MCF 10A (cell line): ENCODE results near the gene ZNF668. TPM values are rescaled to one million over a fixed set of nuclear protein-coding genes. Genes with fewer than 3 reads are reported as not detected.
A peak's percentile ranks its signal among the peaks of the same experiment; 100 is the strongest.

ENCODE experiments used
- BruUV-seq: library from RNA; stranded (reverse); fragments of 400-500 nt; replicated peaks from 2 replicates; lab custom pipeline; 2021; lab: Mats Ljungman, UMichigan
- CTCF ChIA-PET: fragments of 300-600 bp; sonication (Branson Sonifier 250); formaldehyde crosslinking; extraction: SDS; loops from one replicate; lab custom pipeline; 2021; ENCODE audit warnings: antibody characterized with exemption, inconsistent platforms; lab: Yijun Ruan, JAX
- POLR2A ChIA-PET: fragments of 300-600, 350-650 bp; sonication (Branson Sonifier 250); formaldehyde crosslinking; extraction: SDS; loops from one replicate; lab custom pipeline; 2020; ENCODE audit warnings: antibody characterized with exemption, inconsistent platforms; lab: Yijun Ruan, JAX
- DNase-seq: peaks from one replicate; pipeline ENCODE4 v3.0.0-alpha.2; 2018; ENCODE audit not compliant: unreplicated experiment
- H3K27ac Mint-ChIP-seq: one replicate; pipeline ENCODE4 v1.8.0; 2022; ENCODE audit warnings: mild to moderate bottlenecking, low read depth, mixed read lengths; ENCODE audit not compliant: unreplicated experiment
- H3K27me3 Mint-ChIP-seq: one replicate; pipeline ENCODE4 v1.8.0; 2022; ENCODE audit warnings: mixed read lengths; ENCODE audit not compliant: insufficient read depth, unreplicated experiment
- H3K36me3 Mint-ChIP-seq: one replicate; pipeline ENCODE4 v1.8.0; 2022; ENCODE audit warnings: mild to moderate bottlenecking, moderate library complexity, mixed read lengths; ENCODE audit not compliant: insufficient read depth, unreplicated experiment
- H3K4me1 Mint-ChIP-seq: one replicate; pipeline ENCODE4 v1.8.0; 2022; ENCODE audit warnings: mixed read lengths; ENCODE audit not compliant: insufficient read depth, unreplicated experiment
- H3K4me3 Mint-ChIP-seq: one replicate; pipeline ENCODE4 v1.8.0; 2022; ENCODE audit warnings: mild to moderate bottlenecking, moderate library complexity, mixed read lengths; ENCODE audit not compliant: unreplicated experiment
- H3K9me3 Mint-ChIP-seq: one replicate; pipeline ENCODE4 v1.8.0; 2022; ENCODE audit warnings: mixed read lengths; ENCODE audit not compliant: unreplicated experiment
- CTCF ChIP-seq: fragments of 200-600 bp; IDR thresholded peaks from one replicate; pipeline ENCODE4 v1.8.0; 2022; ENCODE audit warnings: antibody characterized with exemption, mild to moderate bottlenecking; ENCODE audit not compliant: unreplicated experiment
- intact Hi-C: fragments of 100-400 bp; cut with micrococcal nuclease; formaldehyde crosslinking; loops from 2 replicates; pipeline ENCODE4 v1.14.1; 2022
- total RNA-seq: library from RNA; stranded (reverse); gene quantifications from 2 replicates; pipeline ENCODE4 v1.2.3, GENCODE V29; 2022

ZNF668 gene
- total RNA-seq, 1 experiment from 2014 or later, result 11.9 TPM

- Mint-ChIP-seq H3K27ac (peak overlapping the region; percentile 97), H3K4me3 (peak overlapping the region; percentile 97), H3K4me1 (peaks cover 30% of the 10 kb centered on the region), H3K9me3 (no peaks in the 10 kb centered on the region), H3K27me3 (no peaks in the 10 kb centered on the region), H3K36me3 (peaks cover 22% of the 10 kb centered on the region)
- TF ChIP-seq CTCF, result no peak
- intact Hi-C loops, result loop anchor here (1.0 to 2.0 kb wide), 5 partner anchors 20 to 87 kb away; partner anchors contain the start of genes HSD3B7 and STX4
- DNase-seq, result peak; percentile 17
- no TSS peak for BruUV-seq
- ChIA-PET POLR2A (interaction anchor here (0.6 to 5.5 kb wide), 24 partner anchors 8 to 386 kb away, joined by 3 to 78 read pairs (median 8); partner anchors contain the start of genes FUS, HSD3B7, KAT8 and PRSS8), CTCF (interaction anchor here (0.6 to 2.0 kb wide), 9 partner anchors 9 to 131 kb away, joined by 3 to 8 read pairs (median 3); partner anchors contain the start of genes FUS and HSD3B7)
Observed at GRCh38 chr16:31072540-31073141, 1.4 kb downstream of the ZNF668 start.

DNA sequence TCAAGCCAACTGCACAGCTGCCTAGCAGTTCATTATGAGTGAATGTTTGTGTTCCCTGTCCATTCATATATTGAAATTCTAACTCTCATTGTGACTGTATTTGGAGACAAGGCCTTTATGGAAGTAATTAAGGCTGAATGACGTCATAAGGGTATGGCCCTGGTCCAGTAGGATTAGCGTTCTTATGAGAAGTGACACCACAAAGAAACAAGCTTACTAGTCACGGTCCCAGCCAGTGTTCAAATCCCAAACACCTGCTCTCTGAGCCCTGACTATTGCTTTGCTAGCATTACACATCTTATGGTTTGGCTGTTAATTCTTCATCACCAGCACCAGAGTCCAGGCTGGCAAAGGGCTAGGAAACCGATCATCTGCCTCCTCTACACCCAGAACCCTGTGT lies 2.2 kb downstream of the ZNF668 start:
- H3K9me3 Mint-ChIP-seq, result no peaks in the 10 kb centered on the region
- TF ChIP-seq CTCF, result no peak
- no peaks in the 10 kb centered on the region for H3K27me3 Mint-ChIP-seq
- intact Hi-C loops, result loop anchor here (2.0 kb wide), 1 partner anchor 75 kb away; no protein-coding TSS in a partner anchor
- H3K4me1 Mint-ChIP-seq, result peaks cover 30% of the 10 kb centered on the region
- CTCF ChIA-PET, result interaction anchor here (0.6 to 2.0 kb wide), 4 partner anchors 8 to 214 kb away, joined by 3 to 6 read pairs (median 4); no protein-coding TSS in a partner anchor
- peaks cover 16% of the 10 kb centered on the region for H3K36me3 Mint-ChIP-seq
- DNase-seq, result peak; percentile 11
- no TSS peak for BruUV-seq
- H3K4me3 Mint-ChIP-seq, result peak overlapping the region; percentile 97
- POLR2A ChIA-PET, result interaction anchor here (0.7 to 5.5 kb wide), 9 partner anchors 9 to 387 kb away, joined by 3 to 78 read pairs (median 13); partner anchors contain the start of genes FUS, HSD3B7, STX4 and VKORC1
- H3K27ac Mint-ChIP-seq, result peak overlapping the region; percentile 97

DNA sequence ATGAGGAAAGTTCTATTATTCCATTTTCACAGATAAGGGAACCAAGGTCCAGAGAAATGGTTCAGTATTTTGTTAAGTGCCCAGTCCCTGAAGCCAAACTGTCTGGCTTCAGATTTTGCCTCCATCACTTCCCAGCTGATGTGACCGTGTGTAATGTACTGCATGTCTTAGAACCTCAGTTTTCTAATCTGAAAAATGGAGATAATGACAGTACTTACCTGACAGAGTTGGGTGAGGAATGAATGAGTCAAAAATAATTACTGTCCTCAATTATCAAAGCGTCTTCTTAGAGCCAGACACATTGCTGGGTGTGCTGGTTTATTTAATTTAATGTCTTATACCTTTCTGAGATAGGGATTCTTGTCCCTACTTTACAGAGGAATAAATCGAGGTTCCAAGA lies 6.7 kb downstream of the ZNF668 start:
- Mint-ChIP-seq H3K27ac (no peak overlapping the region), H3K4me3 (no peak overlapping the region), H3K36me3 (peaks cover 38% of the 10 kb centered on the region), H3K27me3 (no peaks in the 10 kb centered on the region), H3K4me1 (peaks cover 31% of the 10 kb centered on the region), H3K9me3 (no peaks in the 10 kb centered on the region)
- POLR2A ChIA-PET, result interaction anchor here (0.7 to 1.8 kb wide), 6 partner anchors 17 to 82 kb away, joined by 3 to 4 read pairs (median 4); partner anchors contain the start of genes HSD3B7, STX4 and VKORC1
- no TSS peak for BruUV-seq
- no peak for DNase-seq
- TF ChIP-seq CTCF, result no peak
- intact Hi-C loops, result no loop called here
- CTCF ChIA-PET, result interaction anchor here (0.6 to 2.8 kb wide), 3 partner anchors 74 to 125 kb away, joined by 3 to 15 read pairs (median 3); partner anchors contain the start of gene HSD3B7
